Prostate gland (tissue), 2 donors: ENCODE results near the gene JADE2.

ENCODE experiments used
- POLR2AphosphoS5 ChIP-seq: sonication (generic); formaldehyde crosslinking; IDR thresholded peaks from one replicate; pipeline ENCODE4 v1.6.1; 2017; ENCODE audit warnings: antibody characterized with exemption
- TF ChIP-seq, protein P1 (sequence below), 4 experiments: fragments of 200-600 bp in 2 of 4; fragments of 450-650 bp in 2 of 4; sonication (generic) in 2 of 4; IDR thresholded peaks; 1 replicate in 3 of 4; 2 replicates in 1 of 4; pipeline ENCODE4 v1.5.1; 2016 to 2019; ENCODE audit warnings: antibody characterized with exemption in 4 of 4, mild to moderate bottlenecking in 2 of 4, moderate library complexity in 2 of 4

DNA sequence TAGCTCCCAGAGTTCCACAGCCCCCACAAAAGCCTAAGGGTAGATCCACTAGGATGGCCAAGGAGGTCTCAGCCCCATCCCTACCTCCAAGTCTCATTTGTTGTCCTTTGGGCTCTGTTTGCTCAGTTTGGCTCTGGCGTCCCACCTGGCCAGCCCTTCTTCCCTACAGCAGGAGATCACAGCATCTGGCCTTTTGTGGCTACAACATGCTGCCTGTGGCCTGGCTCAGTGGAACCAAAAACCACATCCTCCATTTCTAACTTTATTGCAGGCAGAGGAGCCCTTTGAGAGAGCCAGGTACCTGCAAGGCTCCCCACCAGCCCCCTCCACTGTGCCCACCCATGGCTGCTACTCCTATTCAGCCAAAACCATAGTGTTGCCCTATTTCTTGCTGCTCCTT lies 11.4 kb downstream of the JADE2 start:
- TF ChIP-seq, protein P1, sequence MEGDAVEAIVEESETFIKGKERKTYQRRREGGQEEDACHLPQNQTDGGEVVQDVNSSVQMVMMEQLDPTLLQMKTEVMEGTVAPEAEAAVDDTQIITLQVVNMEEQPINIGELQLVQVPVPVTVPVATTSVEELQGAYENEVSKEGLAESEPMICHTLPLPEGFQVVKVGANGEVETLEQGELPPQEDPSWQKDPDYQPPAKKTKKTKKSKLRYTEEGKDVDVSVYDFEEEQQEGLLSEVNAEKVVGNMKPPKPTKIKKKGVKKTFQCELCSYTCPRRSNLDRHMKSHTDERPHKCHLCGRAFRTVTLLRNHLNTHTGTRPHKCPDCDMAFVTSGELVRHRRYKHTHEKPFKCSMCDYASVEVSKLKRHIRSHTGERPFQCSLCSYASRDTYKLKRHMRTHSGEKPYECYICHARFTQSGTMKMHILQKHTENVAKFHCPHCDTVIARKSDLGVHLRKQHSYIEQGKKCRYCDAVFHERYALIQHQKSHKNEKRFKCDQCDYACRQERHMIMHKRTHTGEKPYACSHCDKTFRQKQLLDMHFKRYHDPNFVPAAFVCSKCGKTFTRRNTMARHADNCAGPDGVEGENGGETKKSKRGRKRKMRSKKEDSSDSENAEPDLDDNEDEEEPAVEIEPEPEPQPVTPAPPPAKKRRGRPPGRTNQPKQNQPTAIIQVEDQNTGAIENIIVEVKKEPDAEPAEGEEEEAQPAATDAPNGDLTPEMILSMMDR (IDR thresholded peaks at IDR 0.05): no peak
- no peak for TF ChIP-seq POLR2AphosphoS5
